HG02852 (cell line): ENCODE measurements around the gene GALR1.
"Not testable (repeated sequence)": the region's sequence is repeated elsewhere in the genome, so short reads cannot be mapped to it uniquely, and the experiment has no call there.

Source experiments
- ATAC-seq: cut with Tn5 transposase; IDR thresholded peaks from one replicate; pipeline ENCODE4 v1.9.1; 2021; ENCODE audit warnings: mild to moderate bottlenecking, moderate library complexity; ENCODE audit not compliant: unreplicated experiment

The GALR1 gene, protein sequence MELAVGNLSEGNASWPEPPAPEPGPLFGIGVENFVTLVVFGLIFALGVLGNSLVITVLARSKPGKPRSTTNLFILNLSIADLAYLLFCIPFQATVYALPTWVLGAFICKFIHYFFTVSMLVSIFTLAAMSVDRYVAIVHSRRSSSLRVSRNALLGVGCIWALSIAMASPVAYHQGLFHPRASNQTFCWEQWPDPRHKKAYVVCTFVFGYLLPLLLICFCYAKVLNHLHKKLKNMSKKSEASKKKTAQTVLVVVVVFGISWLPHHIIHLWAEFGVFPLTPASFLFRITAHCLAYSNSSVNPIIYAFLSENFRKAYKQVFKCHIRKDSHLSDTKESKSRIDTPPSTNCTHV

DNA sequence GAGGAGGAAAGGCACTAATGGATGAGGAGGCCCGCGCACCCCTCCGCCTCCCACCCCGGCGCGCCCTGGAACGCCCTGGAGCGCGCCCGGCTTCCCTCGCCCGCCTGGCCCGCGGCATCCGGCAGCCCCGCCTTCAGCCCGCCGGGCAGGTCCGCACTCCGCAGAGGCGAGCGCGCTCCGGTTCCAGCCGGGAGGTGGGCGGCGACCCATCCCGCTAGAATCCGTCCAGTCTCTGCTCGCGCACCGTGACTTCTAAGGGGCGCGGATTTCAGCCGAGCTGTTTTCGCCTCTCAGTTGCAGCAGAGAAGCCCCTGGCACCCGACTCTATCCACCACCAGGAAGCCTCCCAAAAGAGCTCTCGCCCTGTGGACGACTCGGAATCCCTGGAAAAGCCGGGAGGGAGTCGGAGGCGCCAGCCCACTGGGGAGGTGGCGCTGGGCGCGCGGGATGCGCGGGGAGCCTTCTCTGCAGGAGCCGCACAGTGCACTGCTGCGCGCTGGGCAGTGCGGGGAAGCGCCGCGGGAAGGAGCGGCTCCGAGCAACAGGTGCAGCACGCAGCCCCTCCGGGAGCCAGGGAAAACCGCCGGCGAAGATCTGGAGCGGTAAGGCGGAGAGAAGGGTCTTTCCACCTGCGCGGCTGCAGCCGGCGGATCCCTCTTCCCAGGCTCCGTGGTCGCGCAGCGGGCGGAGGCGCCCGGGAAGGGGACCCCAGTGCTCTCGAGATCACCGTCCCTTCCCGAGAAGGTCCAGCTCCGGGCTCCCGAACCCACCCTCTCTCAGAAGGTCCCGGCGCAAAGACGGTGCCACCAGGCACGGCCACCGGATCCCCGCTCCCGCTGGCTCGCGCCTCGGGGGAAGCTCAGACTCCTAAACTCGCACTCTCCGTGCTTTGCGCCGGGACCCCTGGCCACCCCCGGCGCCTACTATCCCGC is at the start of gene GALR1:
TSS of gene GALR1 (plus strand) at position 280 of the 932 bp plus-strand sequence. CDS start 701 bp downstream, outside the sequence.
- ATAC-seq = no peak

DNA sequence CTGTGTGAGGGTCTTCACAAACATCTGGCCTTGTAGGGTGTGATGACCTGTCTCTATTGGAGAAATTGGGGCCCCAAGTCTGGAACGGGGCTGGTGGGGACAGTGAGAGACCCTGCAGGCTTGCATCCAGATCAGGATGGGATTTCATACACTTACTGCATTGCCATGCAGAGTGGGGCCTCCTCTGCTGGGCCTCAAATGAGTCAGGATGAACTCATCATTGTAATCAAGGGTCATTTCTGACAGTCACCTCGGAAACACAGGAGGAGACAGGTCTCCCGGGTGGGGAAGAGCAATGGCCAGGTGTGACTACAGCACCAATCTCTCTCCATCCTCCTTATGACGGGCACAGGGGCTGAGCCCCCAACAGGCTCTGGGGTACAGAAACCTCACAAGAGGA is 48.1 kb upstream of the GALR1 start:
- no peak for ATAC-seq

DNA sequence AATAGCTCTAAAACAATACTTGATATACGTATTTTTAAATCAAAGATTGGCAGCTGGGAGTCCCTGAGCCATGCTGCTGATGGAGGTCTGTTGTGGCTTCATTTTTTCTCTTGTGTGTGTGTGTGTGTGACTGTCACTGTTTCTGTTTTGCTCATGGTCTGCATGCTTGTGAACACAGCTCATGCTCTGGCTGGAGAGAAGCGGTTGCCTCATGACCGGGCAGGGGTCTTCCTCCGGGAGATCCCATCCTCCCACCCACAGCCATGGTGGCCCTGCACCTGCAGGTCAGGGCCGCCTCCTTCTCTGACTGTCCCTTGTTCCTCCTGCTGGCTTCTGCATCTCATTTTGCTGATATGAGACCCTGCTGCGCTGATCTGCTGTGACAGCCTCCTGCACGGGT is 47.3 kb upstream of the GALR1 start:
- no peak for ATAC-seq

DNA sequence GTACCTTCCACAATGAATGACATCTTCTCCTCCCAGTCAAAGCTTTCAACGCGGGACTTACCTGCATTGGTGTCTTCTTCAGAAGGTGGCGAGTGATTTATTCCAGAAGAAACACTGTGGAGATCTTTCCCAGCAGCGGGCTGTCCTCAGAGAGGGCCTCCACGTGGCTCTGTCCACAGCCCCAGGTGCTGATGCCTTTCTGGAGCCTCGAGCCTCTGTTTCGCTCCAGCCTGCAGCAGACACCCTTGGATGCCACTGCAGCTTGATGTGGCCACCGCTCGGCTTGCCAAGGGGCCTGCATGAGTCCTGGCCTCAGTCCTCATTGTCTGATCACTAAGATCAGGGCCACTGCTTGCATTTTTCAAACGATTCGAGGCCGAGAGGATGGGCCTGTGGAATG is 46.6 kb upstream of the GALR1 start:
- no peak for ATAC-seq

DNA sequence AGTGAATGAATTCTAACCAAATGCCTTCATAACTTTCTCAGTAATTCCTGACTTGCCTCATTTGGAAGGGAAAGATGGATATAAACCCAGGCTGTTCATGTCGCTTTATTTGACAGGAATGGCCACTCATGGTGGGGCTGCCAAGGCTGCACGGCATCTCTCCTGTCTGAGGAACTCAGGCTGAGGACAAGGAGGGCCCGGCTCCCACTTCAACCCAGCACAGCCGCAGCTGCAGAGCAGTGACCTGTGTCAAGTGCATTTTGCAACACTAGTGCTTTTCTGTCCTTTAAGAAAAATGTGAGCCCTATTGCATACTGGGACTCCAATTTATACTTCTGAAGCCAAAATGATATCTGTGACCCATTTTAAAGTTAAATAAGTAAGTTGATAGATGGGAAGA is 45.8 kb upstream of the GALR1 start:
- ATAC-seq = no peak

DNA sequence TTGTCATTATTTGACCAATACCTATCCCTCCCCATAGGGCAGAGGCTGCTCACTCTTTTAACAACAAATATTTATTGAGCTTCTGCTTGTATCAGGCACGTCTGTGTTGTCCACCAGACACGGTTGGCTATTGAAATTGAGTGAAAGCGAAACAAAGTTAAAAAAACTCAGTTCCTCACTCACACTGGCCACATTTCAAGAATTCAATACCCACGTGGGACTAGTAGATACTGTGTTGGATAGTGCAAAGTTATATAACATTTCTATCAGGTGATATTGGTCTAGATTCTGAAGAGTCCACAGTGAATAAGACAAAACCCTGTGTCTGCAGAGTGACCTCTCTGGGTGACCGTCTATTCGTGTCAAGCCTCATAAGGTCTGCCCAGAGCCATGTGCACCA is 43.9 kb upstream of the GALR1 start:
- ATAC-seq = no peak

DNA sequence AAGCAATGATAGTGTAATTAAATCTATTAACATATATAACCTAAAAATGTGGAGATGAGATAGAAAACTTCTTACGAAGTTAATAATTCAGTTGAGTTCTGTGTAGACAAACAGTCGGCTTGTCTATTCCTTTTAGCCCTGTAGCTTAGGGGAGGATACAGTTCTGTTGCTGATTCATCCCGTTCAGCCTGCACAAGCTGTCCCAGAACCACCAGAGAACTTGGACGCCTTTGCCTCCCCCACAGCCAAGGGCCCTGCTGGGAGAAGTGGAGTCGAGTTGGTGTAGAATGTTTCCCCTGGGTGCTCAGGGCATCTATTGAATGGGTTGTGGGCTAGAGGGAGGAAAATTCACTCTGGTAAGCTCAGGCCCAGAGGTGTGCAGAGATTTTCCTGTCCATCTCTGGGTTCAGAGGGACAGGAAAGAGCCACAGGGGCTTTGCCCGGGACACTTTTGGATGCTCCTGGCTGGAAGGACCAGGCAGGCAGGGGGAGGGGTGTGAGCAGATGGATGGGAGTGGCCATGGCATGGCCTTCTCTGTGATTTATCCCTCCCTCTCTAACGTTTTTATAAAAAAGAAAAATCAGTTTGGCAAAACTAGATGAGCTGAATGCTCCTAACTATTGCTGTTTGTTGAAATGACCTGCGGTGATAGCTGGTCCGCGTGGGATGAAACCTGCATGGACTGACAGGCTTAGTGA is 42.8 kb upstream of the GALR1 start:
- ATAC-seq = no peak

DNA sequence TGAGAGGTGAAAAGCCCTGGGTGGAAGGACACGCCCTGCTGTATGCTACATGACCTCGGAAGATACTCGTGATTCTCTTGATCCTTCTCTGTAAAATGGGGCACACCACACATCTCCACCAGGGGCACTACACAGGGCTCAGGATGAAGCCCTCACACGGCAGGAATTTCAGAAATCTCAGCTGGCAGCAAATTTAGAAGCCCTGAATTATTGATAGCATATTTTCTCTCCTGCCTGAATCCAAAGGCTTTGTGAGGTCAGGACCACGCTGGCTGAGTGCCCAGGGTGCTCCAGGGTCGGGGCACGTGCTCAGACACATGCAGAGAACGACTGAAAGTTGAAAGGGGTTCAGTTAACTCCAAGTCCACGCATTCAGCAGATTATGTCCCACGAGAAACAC is 42.1 kb upstream of the GALR1 start:
- ATAC-seq = no peak

DNA sequence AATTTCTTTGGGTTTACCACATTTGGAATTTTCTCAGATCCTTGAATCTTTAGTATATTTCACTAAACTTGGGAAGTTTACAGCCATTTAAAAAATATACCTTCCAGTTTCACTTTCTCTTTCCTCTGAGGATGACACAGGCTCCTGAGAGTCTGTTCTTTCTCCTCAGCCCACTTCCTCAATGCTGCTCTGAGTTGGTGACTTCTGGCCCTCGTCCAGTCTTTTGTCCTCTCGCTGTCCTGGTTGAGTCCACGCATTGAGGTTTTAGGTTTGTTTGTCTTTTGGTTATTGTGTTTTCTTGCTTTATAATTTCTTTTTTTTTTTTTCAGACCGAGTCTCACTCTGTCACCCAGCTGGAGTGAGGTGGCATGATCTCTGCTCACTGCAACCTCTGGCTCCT is 40.7 kb upstream of the GALR1 start:
- ATAC-seq = peak; percentile 82

DNA sequence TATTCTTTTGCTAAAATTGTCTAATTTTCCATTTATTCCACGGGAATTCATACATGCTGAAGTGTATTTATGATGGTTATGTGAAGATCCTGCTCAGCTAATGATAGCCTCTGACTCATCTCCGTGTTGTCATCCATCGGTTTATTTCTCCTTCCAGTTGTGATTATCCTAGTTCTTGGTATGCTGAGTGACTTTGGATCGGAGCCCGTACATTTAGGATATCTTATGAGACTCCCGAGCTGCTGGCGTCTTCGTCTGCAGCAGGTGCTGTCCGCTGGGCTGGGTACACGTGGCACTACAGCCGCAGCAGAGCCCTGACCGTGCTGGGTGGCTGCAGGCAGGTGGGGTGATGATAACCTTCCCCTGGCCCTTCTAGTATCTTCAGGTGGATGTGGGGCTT is 40.1 kb upstream of the GALR1 start:
- no peak for ATAC-seq

DNA sequence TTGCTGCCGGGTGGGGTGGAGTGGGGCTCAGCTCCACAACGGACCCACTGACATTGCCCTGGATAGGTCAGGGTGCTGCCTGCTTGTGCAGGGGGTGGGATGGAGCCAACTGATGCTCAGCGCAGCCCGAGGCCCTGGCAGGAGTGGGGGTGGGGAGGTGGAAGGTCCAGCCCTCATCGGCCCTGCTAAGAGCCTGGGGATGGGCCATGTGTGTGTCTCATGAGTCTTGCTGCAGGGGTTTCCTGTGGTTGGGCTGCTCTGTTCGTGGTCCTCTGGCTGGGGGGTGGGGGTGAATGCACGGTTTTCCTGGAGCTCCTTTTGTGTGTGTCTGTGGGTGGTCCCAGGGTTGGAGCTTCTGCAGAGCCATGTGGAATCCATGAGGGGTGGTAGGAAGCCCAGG is 39.4 kb upstream of the GALR1 start:
- no peak for ATAC-seq

DNA sequence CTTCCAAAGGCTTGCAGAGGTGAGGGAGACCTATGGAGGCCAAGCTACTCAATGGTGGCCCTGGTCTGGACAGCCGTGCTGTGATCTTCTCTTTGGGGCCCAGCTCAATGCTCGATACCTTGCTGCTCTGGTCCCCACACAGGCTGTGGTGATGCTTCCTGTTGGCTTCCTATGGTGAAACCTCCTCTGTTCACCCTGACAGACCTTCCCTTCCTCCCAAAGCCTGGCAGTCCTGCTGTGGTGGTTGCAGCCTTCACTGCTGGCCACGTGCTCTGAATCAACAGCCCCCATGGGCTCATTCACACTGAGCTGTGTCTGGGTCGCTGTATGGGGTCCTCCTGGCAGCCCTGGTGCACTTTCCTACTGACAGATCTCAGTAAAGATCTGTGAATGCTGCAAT is 31.0 kb upstream of the GALR1 start:
- no peak for ATAC-seq

DNA sequence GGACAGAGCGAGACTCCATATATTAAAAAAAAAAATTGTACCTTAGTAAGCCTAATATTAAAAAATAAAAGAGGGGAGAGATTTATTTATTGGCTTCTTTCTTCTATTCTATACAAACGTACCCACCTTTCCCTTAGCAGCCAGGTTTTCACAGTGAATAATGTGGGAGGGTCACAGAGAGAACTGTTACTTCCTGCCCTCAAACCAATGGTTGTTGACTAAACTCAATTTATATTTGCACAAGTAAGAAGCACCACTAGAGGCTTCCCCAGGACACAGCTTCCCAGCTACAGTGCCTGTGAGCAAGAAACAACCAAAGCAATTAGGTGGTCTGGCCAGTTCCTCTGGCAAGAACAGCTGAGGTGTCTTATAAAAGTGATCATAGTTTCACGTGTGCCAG is 28.9 kb upstream of the GALR1 start:
- ATAC-seq = no peak

DNA sequence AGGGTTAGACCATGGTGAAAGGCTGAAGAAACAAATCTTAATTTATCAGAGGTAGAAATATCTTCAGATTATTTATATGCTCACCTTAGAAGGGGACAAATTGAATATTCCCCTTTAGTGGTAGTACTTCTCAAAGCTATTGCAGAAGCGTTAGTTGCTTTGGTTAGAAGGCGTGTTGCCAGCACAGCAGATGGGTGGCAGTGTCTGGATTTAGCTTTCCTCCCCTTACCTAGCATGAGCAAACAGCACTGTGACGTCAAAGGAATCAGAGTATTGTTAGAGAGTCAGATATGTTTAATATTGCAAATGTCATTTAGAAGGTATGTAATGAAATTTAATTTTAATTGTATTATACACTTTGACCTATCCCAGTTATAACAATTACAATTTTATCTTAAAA is 27.2 kb upstream of the GALR1 start:
- ATAC-seq = no peak

DNA sequence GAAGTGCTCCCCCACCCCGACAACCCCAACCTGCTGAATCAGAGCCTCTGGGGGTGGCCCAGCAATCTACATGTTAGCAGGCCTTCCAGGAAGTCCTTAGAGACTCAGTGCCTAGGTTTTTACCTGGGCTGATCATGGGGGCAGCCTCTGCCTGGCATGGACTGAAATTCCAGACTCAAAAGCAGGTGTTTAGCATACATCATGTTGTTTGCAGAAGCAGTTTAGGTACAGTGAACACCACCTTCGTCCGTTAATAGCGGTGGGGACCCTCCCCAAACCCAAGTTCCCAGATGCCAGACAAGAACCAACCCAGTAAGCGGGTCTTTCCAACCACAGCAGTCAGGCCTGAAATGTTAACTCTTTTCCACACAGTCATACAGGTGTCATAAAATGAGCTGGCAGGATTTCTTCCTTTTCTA is 26.4 kb upstream of the GALR1 start:
- no peak for ATAC-seq

DNA sequence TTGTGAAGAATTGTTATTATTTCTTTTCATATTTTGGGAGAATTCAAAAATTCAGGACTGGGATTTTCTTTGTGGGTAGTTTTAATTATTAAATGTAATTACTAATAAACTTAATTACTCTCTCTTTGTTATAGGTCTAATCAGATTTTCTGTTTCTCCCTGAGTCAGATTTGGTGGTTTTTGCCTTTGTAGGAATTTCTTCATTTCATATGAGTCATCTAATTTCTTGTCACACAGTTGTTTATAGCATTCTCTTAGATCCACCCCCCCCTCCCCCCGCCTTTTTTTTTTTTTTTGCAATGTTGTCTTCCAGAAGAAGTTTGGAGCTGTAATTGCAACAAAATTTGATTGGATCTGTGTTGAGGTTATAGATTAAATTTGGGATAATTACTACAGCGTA is 26.0 kb upstream of the GALR1 start:
- no peak for ATAC-seq

DNA sequence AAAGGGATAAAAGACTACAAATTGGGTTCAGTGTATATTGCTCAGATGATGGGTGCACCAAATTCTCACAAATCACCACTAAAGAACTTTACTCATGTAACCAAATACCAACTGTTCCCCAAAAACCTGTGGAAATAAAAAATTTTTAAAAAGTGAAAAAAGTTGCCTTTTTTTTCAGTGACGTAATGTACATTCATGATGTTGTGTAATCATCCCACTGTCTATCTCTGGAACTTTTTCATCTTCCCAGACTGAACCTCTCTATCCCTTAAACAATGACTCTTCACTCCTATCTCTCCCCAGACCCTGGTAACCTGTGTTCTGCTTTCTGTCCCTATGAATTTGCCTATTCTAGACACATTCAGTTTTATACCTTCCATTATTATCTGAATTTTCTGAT is 19.0 kb upstream of the GALR1 start:
- ATAC-seq = no peak

DNA sequence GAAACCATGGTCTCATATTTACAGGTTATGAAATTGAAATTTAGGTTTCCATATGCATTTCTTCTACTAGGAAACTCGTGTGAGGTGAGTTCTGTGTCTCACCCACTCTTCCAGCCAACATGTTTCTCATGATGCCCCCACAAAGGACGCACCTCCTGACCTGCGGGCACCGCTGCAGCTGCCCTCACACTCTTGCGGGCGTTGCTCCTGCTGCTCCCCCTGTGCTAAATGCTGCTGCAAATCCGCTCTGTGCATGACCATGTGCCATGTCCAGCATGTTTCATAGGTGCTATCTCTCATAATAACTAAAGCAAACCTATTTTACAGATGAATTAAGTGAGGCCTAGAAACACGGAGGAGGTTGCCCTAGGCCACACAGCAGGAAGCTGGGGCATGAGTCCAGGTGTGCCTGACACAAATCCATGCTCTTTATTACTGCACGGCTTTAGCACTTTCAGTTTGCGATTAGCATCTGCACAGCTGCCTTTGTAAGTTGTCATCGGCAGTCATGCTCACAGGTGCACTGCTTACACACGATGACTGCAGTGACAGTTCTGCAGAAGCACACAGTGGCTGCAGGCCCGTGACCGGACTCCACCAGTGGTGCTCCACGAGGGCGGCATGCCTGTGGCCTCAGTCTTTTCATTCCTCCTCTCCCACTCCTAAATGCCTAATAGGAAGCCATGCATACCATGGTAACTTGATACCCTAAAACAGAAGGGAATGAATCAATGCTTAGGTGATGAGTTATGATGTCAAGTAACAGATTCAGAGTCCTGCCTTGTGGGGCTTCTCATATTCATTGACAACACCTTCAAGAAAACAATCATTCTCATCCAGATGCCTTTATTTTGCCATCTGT is 14.9 kb upstream of the GALR1 start:
- no peak for ATAC-seq

DNA sequence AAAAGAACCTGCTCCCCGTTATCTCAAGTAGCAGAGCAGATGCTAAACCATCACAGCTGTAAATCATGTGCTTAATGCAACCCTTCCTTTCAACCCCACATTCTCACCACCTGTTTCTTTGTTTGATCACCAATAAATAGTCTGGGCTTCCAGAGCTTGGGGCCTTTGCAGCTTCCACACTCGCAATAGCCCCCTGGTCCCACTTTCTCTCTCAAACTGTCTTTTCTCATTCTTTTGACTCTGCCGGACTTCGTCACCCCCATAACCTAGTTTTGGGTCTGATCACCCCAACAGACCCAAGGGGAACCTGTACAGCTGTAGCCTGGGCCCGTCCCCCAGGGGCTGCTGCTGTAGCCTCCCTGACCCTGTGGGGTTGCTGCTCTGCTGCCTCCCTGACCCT is 10.4 kb upstream of the GALR1 start:
- not testable (repeated sequence) for ATAC-seq

DNA sequence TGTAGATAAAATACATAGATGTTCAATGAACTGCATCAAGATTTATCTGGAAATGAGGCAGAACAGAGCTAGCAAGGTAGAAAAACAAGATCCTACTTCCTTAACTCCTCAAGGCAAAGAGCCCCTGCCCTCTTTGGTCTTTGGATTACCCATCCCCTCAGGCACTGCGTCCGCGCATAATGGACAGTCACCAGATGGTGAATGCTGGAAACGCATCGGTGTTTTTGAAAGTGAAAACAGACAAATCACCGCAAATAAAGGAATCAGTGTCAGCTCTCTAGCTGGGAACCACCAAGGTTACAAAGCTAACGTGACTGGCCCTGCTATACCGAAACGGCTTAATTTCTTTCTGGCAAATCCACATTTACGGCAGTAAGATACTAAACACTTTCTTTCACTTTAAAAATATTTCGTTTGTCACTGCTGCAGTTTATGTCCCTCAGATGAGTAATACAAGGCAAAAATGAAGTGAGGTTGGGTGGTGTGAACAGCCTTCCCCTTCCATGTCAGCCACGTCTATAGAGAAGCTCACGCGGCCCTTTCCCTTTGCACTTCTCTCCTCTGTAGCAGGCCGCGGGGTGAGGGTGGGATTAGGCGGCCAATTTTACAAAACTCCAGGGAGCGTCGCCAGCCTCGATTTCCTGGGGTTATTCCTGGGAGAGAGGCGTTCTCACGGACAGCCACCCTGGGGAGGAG is 627 bp upstream of the GALR1 start:
- ATAC-seq = no peak
